ENCODE measurements around the gene OVOL2. TPM values are rescaled to one million over a fixed set of nuclear protein-coding genes. Genes with fewer than 3 reads are reported as not detected.

OVOL2 gene
- total and polyA plus RNA-seq, 10 donors, result not detected

DNA sequence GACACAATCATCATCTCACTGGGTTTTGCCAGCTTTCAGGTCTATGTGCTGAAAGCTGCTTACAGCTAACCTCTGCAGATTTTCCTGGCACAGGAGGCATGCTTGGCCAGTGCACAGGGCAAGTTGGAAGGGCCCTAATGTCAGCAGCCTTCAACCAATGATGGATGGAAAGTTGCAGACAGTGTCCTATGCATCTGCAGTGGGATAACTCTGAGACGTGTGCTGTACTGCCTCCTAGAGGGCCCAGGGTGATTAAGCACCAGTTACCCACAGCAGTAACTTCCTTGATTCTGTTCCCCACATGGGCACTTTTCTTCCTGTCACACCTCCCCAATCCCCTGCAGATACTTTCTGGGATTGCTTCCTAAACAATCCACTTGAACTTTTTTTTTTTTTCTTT lies 38.6 kb downstream of the OVOL2 start:
- no peaks in the 10 kb centered on the region for H3K27me3 ChIP-seq (replicated peaks in 1 of 7)
- no peaks in the 10 kb centered on the region for H3K9me3 ChIP-seq
- H3K4me3 ChIP-seq, result no peak overlapping the region
- TF ChIP-seq, protein P1, sequence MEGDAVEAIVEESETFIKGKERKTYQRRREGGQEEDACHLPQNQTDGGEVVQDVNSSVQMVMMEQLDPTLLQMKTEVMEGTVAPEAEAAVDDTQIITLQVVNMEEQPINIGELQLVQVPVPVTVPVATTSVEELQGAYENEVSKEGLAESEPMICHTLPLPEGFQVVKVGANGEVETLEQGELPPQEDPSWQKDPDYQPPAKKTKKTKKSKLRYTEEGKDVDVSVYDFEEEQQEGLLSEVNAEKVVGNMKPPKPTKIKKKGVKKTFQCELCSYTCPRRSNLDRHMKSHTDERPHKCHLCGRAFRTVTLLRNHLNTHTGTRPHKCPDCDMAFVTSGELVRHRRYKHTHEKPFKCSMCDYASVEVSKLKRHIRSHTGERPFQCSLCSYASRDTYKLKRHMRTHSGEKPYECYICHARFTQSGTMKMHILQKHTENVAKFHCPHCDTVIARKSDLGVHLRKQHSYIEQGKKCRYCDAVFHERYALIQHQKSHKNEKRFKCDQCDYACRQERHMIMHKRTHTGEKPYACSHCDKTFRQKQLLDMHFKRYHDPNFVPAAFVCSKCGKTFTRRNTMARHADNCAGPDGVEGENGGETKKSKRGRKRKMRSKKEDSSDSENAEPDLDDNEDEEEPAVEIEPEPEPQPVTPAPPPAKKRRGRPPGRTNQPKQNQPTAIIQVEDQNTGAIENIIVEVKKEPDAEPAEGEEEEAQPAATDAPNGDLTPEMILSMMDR (IDR thresholded peaks at IDR 0.05 in 8 of 11, conservative IDR thresholded peaks at IDR 0.05 in 3 of 11), result peak in 7 of 11 experiments; percentile 20 to 56 (median 48)
- no peak for TF ChIP-seq POLR2AphosphoS5 (IDR thresholded peaks at IDR 0.05)
- H3K27ac ChIP-seq, result no peak overlapping the region
- intact Hi-C loops (cut with DNase I; ENCODE audit: low total_unique reads), result no loop called here
- no peaks in the 10 kb centered on the region for H3K4me1 ChIP-seq
- DNase-seq, result peak; percentile 51
- WGBS, 5 donors, result 0 to 10% (median 3%) methylated on average over 1 of the region's 1 CpG
- no peaks in the 10 kb centered on the region for H3K36me3 ChIP-seq

DNA sequence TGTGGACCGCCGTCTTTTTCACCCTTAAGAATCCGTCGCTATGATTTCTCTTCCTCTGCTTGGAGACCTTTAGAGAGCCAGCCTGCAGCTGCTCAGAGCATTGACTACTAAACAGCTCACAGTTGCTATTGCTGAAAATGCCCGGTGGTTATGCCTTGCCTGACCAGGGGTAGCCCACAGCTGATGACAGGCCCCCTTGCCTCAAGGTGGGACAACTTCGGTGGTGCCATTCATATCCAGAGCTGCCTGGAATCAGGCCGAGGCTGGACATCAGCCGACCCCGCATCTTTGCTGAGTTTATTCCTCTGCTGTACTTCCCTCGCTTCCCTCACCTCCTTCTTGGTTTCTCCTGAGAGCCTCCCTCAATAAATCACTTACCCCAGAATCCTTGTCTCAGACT lies 39.6 kb downstream of the OVOL2 start:
- Histone ChIP-seq H3K36me3 (no peaks in the 10 kb centered on the region), H3K4me3 (no peak overlapping the region), H3K9me3 (no peaks in the 10 kb centered on the region), H3K27ac (no peak overlapping the region), H3K27me3 (replicated peaks in 1 of 7) (no peaks in the 10 kb centered on the region), H3K4me1 (no peaks in the 10 kb centered on the region)
- TF ChIP-seq, protein P1 (IDR thresholded peaks at IDR 0.05 in 8 of 11, conservative IDR thresholded peaks at IDR 0.05 in 3 of 11), result no peak
- TF ChIP-seq POLR2A (IDR thresholded peaks at IDR 0.05) (no peak), POLR2AphosphoS5 (IDR thresholded peaks at IDR 0.05) (no peak)
- WGBS, 5 donors, result 86 to 91% (median 88%) methylated on average over 10 of the region's 10 CpGs
- DNase-seq, result peak; percentile 58
- intact Hi-C loops (cut with DNase I; ENCODE audit: low total_unique reads), result no loop called here

DNA sequence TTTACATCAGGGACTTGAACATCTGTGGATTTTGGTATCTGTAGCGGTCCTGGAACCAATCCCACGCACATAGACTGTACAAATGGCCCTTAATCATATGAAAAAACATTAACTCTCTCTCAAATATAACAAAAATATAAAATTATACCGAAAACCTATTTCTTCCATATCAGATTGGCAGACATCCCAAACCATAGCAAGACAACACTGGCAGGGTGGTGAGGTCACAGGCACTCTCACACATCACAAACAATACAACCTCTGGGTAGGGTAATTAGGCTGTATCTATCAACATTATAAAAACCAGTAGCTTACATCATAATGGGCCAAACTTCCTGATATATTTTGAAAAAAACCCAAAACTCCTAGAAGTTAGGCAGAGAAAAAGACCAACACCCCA lies 40.9 kb downstream of the OVOL2 start:
- TF ChIP-seq POLR2A (IDR thresholded peaks at IDR 0.05) (no peak), POLR2AphosphoS5 (IDR thresholded peaks at IDR 0.05) (no peak)
- TF ChIP-seq, protein P1 (IDR thresholded peaks at IDR 0.05 in 8 of 11, conservative IDR thresholded peaks at IDR 0.05 in 3 of 11), result no peak
- intact Hi-C loops (cut with DNase I; ENCODE audit: low total_unique reads), result no loop called here
- 81 to 91% (median 87%) methylated on average over 3 of the region's 3 CpGs for WGBS, 5 donors

DNA sequence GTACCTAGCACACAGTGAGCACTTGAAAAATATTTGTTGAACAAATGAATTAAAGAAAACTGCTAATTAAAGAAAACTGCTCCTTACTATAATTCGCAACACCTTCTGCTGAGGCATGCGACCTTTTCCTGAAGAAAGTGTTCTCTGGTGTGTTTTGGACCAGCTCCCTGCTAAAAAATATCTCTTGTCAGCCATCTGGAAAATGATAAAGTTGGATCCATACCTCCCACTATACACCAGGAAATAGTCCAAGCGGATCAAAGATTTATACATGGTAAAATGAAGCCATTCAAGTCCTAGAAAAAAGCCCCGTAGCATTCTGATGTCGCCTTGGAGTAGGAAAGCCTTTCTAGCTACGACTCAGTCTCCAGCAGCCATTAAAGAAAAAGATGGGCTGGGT lies 43.3 kb downstream of the OVOL2 start:
- intact Hi-C loops (cut with DNase I; ENCODE audit: low total_unique reads), result no loop called here
- TF ChIP-seq, protein P1 (IDR thresholded peaks at IDR 0.05 in 8 of 11, conservative IDR thresholded peaks at IDR 0.05 in 3 of 11), result no peak
- TF ChIP-seq POLR2AphosphoS5 (IDR thresholded peaks at IDR 0.05) (no peak), POLR2A (IDR thresholded peaks at IDR 0.05) (no peak)
- H3K36me3 ChIP-seq, result no peaks in the 10 kb centered on the region
- 86 to 93% (median 90%) methylated on average over 6 of the region's 6 CpGs for WGBS, 5 donors
- DNase-seq, result no peak
- no peak overlapping the region for H3K27ac ChIP-seq
- H3K9me3 ChIP-seq, result no peaks in the 10 kb centered on the region
- H3K4me3 ChIP-seq, result no peak overlapping the region
- no peaks in the 10 kb centered on the region for H3K27me3 ChIP-seq (replicated peaks in 1 of 7)
- no peaks in the 10 kb centered on the region for H3K4me1 ChIP-seq

More for the DNA sequence above, 40.9 kb downstream of the OVOL2 start:
- DNase-seq, result no peak
- no peaks in the 10 kb centered on the region for H3K4me1 ChIP-seq
- no peaks in the 10 kb centered on the region for H3K27me3 ChIP-seq (replicated peaks in 1 of 7)
- no peaks in the 10 kb centered on the region for H3K9me3 ChIP-seq
- H3K4me3 ChIP-seq, result no peak overlapping the region
- H3K27ac ChIP-seq, result no peak overlapping the region
- H3K36me3 ChIP-seq, result no peaks in the 10 kb centered on the region

Measured in spleen (tissue), 11 donors.